GM12872 (cell line): ENCODE data around the gene CDK13.

Source experiments
- CTCF ChIP-seq: IDR thresholded peaks from 3 replicates; pipeline ENCODE4 v1.5.1; 2011; ENCODE audit warnings: low read depth, mild to moderate bottlenecking, low read length, moderate library complexity; ENCODE audit not compliant: insufficient read depth

Gene CDK13

DNA sequence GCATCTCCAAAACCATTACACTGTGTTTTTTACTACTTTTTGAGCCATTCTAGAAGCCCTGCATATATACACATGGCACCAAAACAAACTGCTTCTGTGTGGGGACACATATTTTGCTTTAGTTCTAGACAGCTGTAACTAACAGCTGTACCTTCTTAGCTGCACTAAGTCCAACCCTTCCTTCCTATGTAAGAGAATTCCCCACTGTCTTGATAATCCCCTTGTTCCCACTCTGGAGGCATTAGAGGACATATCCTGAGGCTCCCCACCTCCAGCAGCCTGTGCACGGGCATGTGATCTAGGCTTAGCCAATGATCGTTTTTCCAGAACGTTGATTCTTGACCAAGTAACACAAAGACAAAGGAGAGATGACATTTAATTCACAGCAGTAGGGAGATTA is 13.3 kb upstream of the CDK13 start:
- TF ChIP-seq CTCF = no peak

- TF ChIP-seq CTCF = no peak
Measured at GRCh38 chr7:39937366-39938153, 12.5 kb upstream of the CDK13 start.

- no peak for TF ChIP-seq CTCF
Measured at GRCh38 chr7:39942883-39943282, 7.2 kb upstream of the CDK13 start.

DNA sequence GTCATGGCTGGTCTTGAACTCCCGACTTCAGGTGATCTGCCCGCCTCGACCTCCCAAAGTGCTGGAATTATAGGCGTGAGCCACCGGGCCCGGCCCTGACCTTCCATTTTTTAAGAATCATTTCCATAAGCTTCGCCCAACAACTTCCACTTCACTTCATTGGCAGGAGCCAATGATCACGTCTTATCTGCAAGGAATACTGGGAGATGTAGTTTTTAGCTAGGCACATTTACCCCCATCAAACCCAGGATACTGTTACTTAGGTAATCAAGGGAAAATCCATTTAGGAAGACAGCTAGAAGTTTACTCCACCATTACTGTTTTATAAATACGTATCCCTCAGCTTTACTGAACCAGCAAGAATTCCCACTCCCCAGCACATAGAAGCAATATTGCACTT is 3.4 kb upstream of the CDK13 start:
- no peak for TF ChIP-seq CTCF

GRCh38 chr7:39948375-39948955 is 1.6 kb upstream of the CDK13 start:
- TF ChIP-seq CTCF = no peak

DNA sequence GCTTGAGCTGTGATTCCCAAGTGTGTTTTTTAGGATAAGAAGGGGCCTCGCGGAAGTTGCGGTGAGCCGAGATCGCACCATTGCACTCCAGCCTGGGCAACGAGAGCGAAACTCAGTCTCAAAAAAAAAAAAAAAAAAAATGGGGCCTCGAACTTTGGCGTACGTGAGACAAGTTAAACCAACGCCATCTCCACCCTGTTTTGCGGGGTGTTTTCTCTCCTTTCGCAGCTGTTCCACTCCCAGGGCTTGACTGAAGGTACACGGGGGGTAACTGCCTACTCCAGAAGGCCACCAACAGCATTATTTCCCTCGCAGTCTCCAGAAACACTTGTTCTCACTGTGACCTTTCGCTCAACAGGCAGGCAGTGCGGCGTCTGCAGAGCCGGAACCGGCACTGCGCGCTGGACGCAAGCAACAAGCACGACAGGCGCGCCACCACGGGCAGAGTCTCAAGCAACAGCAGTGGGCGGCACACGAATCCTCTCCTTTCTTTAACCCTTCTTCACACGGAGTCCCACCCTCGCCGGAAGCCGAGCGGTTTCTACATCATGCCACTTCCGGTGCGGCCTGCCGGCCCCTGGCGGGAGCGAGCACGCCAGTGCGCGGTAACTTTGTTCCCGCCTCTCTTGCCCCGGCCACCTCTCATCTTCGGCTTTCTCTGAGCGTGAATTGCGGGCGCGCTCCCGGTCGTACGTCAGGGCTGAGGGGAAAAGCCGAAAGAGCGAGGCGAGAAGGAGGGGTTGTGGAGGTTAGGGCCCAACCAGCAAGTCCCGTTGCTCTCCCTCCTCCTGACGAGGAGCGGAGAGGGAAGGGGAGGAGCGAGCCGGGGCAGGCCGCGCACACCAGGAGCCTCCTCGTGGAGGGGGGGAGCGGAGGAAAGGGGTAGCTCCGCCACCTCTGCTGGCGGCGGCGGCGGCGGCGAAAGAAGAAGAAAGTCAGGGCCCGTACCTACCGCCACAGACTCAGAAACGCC is 814 bp upstream of the CDK13 start:
- no peak for TF ChIP-seq CTCF
